RWPE1 (cell line): ENCODE data around the gene WDPCP.
"Not testable (repeated sequence)": the region's sequence is repeated elsewhere in the genome, so short reads cannot be mapped to it uniquely, and the experiment has no call there.

Source experiments
- CTCF ChIA-PET: fragments of 350-600 bp; sonication (Branson Sonifier 250); formaldehyde crosslinking; extraction: SDS; loops from one replicate; lab custom pipeline; 2021; lab: Yijun Ruan, JAX
- POLR2A ChIA-PET: fragments of 400-600 bp; formaldehyde crosslinking; extraction: SDS; loops from one replicate; lab custom pipeline; 2020; ENCODE audit warnings: antibody characterized with exemption; ENCODE audit not compliant: low non-redundant PET; lab: Yijun Ruan, JAX
- DNase-seq: peaks from one replicate; pipeline ENCODE4 v3.0.0; 2012; ENCODE audit warnings: low spot score
- H3K27ac ChIP-seq: fragments of 450-650 bp; 2 replicates; pipeline ENCODE4 v1.5.1; 2017
- TF ChIP-seq, protein P1 (sequence below): fragments of 450-650 bp; conservative IDR thresholded peaks from 2 replicates; pipeline ENCODE4 v1.5.1; 2017; ENCODE audit warnings: low read depth, mild to moderate bottlenecking

The WDPCP gene

DNA sequence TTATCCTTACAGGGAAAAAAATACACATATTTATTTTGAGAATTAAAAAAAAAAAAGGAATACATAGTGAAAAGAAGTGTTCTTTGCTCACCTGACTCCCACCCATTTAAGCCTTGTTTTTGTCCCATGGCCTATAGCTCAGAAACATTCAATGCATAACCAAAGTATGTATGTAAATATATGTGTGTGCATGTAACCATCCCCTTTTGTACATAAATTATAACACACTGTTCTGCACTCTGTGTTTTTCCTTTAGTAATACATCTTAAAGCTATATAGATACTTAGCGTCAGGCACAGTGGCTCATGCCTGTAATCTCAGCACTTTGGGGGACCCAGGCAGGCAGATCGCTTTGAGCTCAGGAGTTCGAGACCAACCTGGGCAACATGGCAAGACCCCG, 22.2 kb upstream of the WDPCP start:
- no peak for DNase-seq
- CTCF ChIA-PET, result no interaction called here
- TF ChIP-seq, protein P1, sequence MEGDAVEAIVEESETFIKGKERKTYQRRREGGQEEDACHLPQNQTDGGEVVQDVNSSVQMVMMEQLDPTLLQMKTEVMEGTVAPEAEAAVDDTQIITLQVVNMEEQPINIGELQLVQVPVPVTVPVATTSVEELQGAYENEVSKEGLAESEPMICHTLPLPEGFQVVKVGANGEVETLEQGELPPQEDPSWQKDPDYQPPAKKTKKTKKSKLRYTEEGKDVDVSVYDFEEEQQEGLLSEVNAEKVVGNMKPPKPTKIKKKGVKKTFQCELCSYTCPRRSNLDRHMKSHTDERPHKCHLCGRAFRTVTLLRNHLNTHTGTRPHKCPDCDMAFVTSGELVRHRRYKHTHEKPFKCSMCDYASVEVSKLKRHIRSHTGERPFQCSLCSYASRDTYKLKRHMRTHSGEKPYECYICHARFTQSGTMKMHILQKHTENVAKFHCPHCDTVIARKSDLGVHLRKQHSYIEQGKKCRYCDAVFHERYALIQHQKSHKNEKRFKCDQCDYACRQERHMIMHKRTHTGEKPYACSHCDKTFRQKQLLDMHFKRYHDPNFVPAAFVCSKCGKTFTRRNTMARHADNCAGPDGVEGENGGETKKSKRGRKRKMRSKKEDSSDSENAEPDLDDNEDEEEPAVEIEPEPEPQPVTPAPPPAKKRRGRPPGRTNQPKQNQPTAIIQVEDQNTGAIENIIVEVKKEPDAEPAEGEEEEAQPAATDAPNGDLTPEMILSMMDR, result no peak
- H3K27ac ChIP-seq, result no peak overlapping the region
- POLR2A ChIA-PET, result no interaction called here

- POLR2A ChIA-PET, H3K27ac ChIP-seq, DNase-seq: not testable (repeated sequence)
- CTCF ChIA-PET, result interaction anchor here (0.6 kb wide), 1 partner anchor 1699 kb away, joined by 3 read pairs; no protein-coding TSS in a partner anchor
Measured at GRCh38 chr2:63608865-63609264, 20.6 kb upstream of the WDPCP start.

GRCh38 chr2:63604666-63605065, 16.4 kb upstream of the WDPCP start:
- TF ChIP-seq, protein P1, result no peak
- no peak overlapping the region for H3K27ac ChIP-seq
- ChIA-PET CTCF (no interaction called here), POLR2A (no interaction called here)
- DNase-seq, result no peak

DNA sequence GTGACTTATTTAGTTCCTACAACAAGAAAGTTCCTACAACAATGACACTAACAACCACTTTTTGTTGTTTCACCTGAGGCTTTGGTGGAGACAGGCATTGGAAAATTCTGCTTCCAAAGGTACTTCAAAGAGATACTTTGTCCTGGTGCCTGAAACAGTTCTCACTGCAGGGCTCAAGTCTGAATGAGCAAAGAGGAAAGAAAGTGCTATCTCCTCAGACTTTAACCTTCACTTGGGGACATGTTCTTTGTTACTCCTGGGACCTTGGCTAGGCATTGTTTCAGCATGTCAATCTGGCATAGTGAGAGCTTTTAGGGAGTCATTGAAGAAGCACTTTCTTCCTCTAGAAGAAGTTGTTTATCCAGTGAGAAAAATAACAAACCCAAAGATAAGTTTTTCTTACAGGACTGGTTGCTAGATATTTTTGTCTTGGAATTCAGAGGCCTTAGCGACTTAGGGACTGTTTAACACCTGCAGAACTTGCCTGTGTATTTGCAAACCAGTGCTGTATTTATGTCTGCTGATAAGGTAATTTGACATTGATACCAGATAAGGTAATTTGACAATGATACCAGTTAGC, 12.7 kb upstream of the WDPCP start:
- no peak for DNase-seq
- H3K27ac ChIP-seq, result no peak overlapping the region
- CTCF ChIA-PET, result no interaction called here
- TF ChIP-seq, protein P1, result no peak
- POLR2A ChIA-PET, result interaction anchor here (1.1 kb wide), 1 partner anchor 13 kb away, joined by 6 read pairs; the partner anchor contains the start of gene WDPCP

DNA sequence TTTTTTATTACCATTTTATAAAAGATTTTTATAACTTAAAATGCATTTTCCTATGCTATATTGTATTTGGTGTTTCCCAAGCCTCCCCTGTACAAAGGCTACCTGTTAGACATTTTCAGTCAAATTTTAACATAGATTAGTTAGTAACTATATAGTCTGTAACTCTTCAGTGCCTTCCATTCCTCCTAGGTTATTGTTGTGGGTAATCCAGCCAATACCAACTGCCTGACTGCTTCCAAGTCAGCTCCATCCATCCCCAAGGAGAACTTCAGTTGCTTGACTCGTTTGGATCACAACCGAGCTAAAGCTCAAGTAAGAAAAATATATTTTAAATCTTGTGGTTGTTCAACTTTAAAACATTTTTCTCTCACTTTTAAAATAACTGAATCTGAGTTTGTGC, 10.7 kb upstream of the WDPCP start:
- DNase-seq, result no peak
- TF ChIP-seq, protein P1, result no peak
- POLR2A ChIA-PET, result no interaction called here
- CTCF ChIA-PET, result interaction anchor here (0.7 kb wide), 1 partner anchor 1120 kb away, joined by 3 read pairs; no protein-coding TSS in a partner anchor
- H3K27ac ChIP-seq, result no peak overlapping the region

DNA sequence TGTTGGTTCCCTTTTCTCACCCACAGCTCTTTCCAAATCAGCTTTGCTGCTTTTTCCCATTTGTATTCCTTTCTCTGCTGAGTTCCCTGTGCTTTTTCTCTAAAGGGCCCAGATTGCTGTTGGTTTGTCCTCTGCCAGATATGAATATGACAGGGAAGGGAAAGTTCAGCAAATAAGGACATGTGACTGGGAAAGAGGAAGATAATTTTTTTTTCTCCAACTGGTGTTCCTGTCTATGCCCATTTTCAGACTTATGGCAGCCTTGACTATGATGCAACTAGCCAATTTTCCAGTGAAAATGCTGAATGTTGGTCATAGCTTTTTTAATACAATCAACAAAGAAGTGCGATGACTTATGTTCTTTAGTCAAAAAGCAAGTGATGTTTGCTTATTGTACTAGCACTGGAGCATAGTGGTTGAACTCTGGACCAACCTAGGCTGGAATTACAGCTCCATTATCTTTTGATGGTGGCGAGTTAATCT, 8.2 kb upstream of the WDPCP start:
- ChIA-PET CTCF (no interaction called here), POLR2A (no interaction called here)
- H3K27ac ChIP-seq, result no peak overlapping the region

DNA sequence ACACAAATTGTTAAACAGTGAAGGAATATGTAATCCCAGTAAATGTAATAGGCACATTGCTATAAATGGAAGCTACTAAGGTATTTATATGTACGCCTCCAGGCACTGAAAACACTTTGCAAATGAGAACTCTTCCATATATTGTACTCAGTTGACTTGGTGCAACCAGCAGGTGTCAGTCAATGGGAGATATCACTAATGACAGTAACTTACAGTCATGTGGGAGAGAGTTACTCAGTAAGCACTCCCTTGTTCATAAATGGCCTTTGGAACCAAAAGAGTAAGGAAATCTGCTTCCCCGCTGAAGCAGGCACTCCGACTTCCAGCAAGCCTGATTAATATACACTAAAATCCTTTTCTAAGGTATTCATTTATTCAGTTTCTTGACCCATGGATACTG, 6.4 kb upstream of the WDPCP start:
- no peak for DNase-seq
- TF ChIP-seq, protein P1, result no peak
- no peak overlapping the region for H3K27ac ChIP-seq
- ChIA-PET CTCF (no interaction called here), POLR2A (no interaction called here)

More for the DNA sequence above, 8.2 kb upstream of the WDPCP start:
- TF ChIP-seq, protein P1, result no peak
- no peak for DNase-seq
